ENCODE results near the gene NEBL.

NEBL gene

GRCh38 chr10:20898866-20899535, 1.9 kb upstream of the NEBL start:
- DNase-seq (ENCODE audit: low read depth): no peak

- no peak for DNase-seq (ENCODE audit: low read depth)
These were observed 3.8 kb downstream of the NEBL start for GRCh38 chr10:20893297-20893696.

GRCh38 chr10:20892796-20893195, 4.3 kb downstream of the NEBL start:
- no peak for DNase-seq (ENCODE audit: low read depth)

GRCh38 chr10:20892011-20892585, 5.0 kb downstream of the NEBL start:
- no peak for DNase-seq (ENCODE audit: low read depth)

GRCh38 chr10:20891338-20891714, 5.8 kb downstream of the NEBL start:
- DNase-seq (ENCODE audit: low read depth): no peak

GRCh38 chr10:20890491-20891337, 6.4 kb downstream of the NEBL start:
- DNase-seq (ENCODE audit: low read depth): no peak

GRCh38 chr10:20890009-20890408, 7.1 kb downstream of the NEBL start:
- DNase-seq (ENCODE audit: low read depth): no peak

- no peak for DNase-seq (ENCODE audit: low read depth)
These were observed 8.3 kb downstream of the NEBL start for GRCh38 chr10:20888620-20889330.

GRCh38 chr10:20887706-20888555, 9.2 kb downstream of the NEBL start:
- no peak for DNase-seq (ENCODE audit: low read depth)

GRCh38 chr10:20885678-20886077, 11.4 kb downstream of the NEBL start:
- no peak for DNase-seq (ENCODE audit: low read depth)

- DNase-seq (ENCODE audit: low read depth): no peak
These were observed 13.6 kb downstream of the NEBL start for GRCh38 chr10:20883552-20883951.

- DNase-seq (ENCODE audit: low read depth): no peak
These were observed 15.0 kb downstream of the NEBL start for GRCh38 chr10:20882091-20882490.

GRCh38 chr10:20879136-20879535, 18.0 kb downstream of the NEBL start:
- no peak for DNase-seq (ENCODE audit: low read depth)

- no peak for DNase-seq (ENCODE audit: low read depth)
These were observed 18.8 kb downstream of the NEBL start for GRCh38 chr10:20877986-20878983.

- no peak for DNase-seq (ENCODE audit: low read depth)
These were observed 19.6 kb downstream of the NEBL start for GRCh38 chr10:20877554-20877953.

- no peak for DNase-seq (ENCODE audit: low read depth)
These were observed 22.9 kb downstream of the NEBL start for GRCh38 chr10:20874261-20874660.

- no peak for DNase-seq (ENCODE audit: low read depth)
These were observed 25.1 kb downstream of the NEBL start for GRCh38 chr10:20871970-20872369.

- DNase-seq (ENCODE audit: low read depth): no peak
These were observed 26.3 kb downstream of the NEBL start for GRCh38 chr10:20870834-20871233.

- DNase-seq (ENCODE audit: low read depth): no peak
These were observed 34.1 kb downstream of the NEBL start for GRCh38 chr10:20863008-20863407.
